ENCODE data around the gene TMEM170A. TPM values are rescaled to one million over a fixed set of nuclear protein-coding genes. Genes with fewer than 3 reads are reported as not detected.

The TMEM170A gene
- total and polyA plus RNA-seq, 10 of the 15 experiments (the other 5 are each of a cell fraction or from before 2014, with no cell fraction given): 7.3 to 28.2 (median 20.9) TPM

GRCh38 chr16:75479421-75479990 is 15.0 kb upstream of the TMEM170A start:
- BruUV-seq (replicated peaks): no TSS peak
- in situ Hi-C loops (cut with MboI): no loop called here
- CTCF ChIA-PET: no interaction called here
- TF ChIP-seq HDAC2 (IDR thresholded peaks at IDR 0.05): no peak
- TF ChIP-seq NBN (IDR thresholded peaks at IDR 0.05): no peak
- TF ChIP-seq ZNF622 (IDR thresholded peaks at IDR 0.05): no peak
- TF ChIP-seq TAF1 (IDR thresholded peaks at IDR 0.05; ENCODE audit: borderline replicate concordance, low read depth, low read length): no peak
- TF ChIP-seq SUPT20H (IDR thresholded peaks at IDR 0.05; ENCODE audit: borderline replicate concordance, control insufficient read depth, low read depth, low read length): no peak
- no peak for TF ChIP-seq CEBPZ (IDR thresholded peaks at IDR 0.05; ENCODE audit: low read depth, low read length)
- no peak for TF ChIP-seq TBL1XR1 (IDR thresholded peaks at IDR 0.05; ENCODE audit: low read depth, low read length)
- TF ChIP-seq WRNIP1 (IDR thresholded peaks at IDR 0.05; ENCODE audit: borderline replicate concordance, low read depth, low read length): no peak
- TF ChIP-seq RELA (IDR thresholded peaks at IDR 0.05; ENCODE audit: borderline replicate concordance, partially characterized antibody): no peak
- no peak for TF ChIP-seq RAD21 (IDR thresholded peaks at IDR 0.05; ENCODE audit: insufficient read depth, low read depth, low read length)
- no peak for TF ChIP-seq JUND (IDR thresholded peaks at IDR 0.05; ENCODE audit: low read depth, low read length)
- TF ChIP-seq E4F1 (IDR thresholded peaks at IDR 0.05; ENCODE audit: borderline replicate concordance, partially characterized antibody): no peak
- no peak for TF ChIP-seq MXI1 (IDR thresholded peaks at IDR 0.05; ENCODE audit: low read depth, low read length)
- no peak for TF ChIP-seq SRF (IDR thresholded peaks at IDR 0.05; ENCODE audit: low read depth in 2 of 2, low read length in 2 of 2)
- TF ChIP-seq KAT2A (conservative IDR thresholded peaks at IDR 0.05; ENCODE audit: control insufficient read depth, low read depth, low read length): no peak

More at GRCh38 chr16:75479421-75479990, 15.0 kb upstream of the TMEM170A start:
- ATAC-seq (no peak), FAIRE-seq (no peak), DNase-seq (ENCODE audit: low read depth, low spot score) (no peak)
- WGBS (ENCODE audit: insufficient coverage, insufficient replicate concordance, low lambda C conversion rate, missing lambda C conversion rate): 89% methylated on average over 44 of the region's 47 CpGs
- Histone ChIP-seq H3K27ac (ENCODE audit: control insufficient read depth, insufficient read depth) (no peak overlapping the region), H3K4me3 (no peak overlapping the region), H3K9ac (ENCODE audit: control insufficient read depth, insufficient read depth, low read length) (no peak overlapping the region), H3K27me3 (replicated peaks in 1 of 2; ENCODE audit: control insufficient read depth in 2 of 2, insufficient read depth in 2 of 2, low read length in 1 of 2) (no peaks in the 10 kb centered on the region; a peak in 1 of 4 replicates), H3K36me3 (ENCODE audit: control insufficient read depth in 2 of 2, insufficient read depth in 2 of 2, low read length in 1 of 2) (no peaks in the 10 kb centered on the region), H3K4me2 (ENCODE audit: control insufficient read depth, insufficient read depth) (no peak overlapping the region), H2AFZ (ENCODE audit: control insufficient read depth, low read depth, low read length) (no peak overlapping the region), H3K79me2 (ENCODE audit: control insufficient read depth, insufficient read depth, low read length) (no peaks in the 10 kb centered on the region), H3K4me1 (ENCODE audit: control insufficient read depth, insufficient read depth, low read length) (no peaks in the 10 kb centered on the region), H4K20me1 (ENCODE audit: control insufficient read depth, insufficient read depth) (no peaks in the 10 kb centered on the region), H3K9me3 (replicated peaks; ENCODE audit: control insufficient read depth, insufficient read depth, low read length) (no peaks in the 10 kb centered on the region)
- POLR2A ChIA-PET: no interaction called here
- intact Hi-C loops (cut with micrococcal nuclease; ENCODE audit: unreplicated experiment): no loop called here
- SMC1A ChIA-PET (ENCODE audit: uncharacterized antibody, unreplicated experiment): interaction anchor here (2.4 kb wide), 1 partner anchor 38 kb away, joined by 8 read pairs; no protein-coding TSS in a partner anchor
- RAD21 ChIA-PET (ENCODE audit: unreplicated experiment): no interaction called here
